Spleen (tissue), 7 donors: ENCODE measurements around the gene MATN3.

Source experiments
- CTCF ChIP-seq, 11 experiments: fragments of 200-600 bp in 7 of 11; fragments of 450-650 bp in 4 of 11; sonication (generic) in 4 of 11; IDR thresholded peaks in 8 of 11; conservative IDR thresholded peaks in 3 of 11; 1 replicate in 7 of 11; 2 replicates in 4 of 11; pipeline versions ENCODE4 v1.4.0 to v1.8.0; 2016 to 2021; ENCODE audit warnings: antibody characterized with exemption in 11 of 11, inconsistent platforms in 4 of 11, mild to moderate bottlenecking in 1 of 11
- POLR2A ChIP-seq, 3 donors: fragments of 450-650 bp; IDR thresholded peaks; one replicate each; pipeline ENCODE4 v1.5.1; 2017; ENCODE audit warnings: antibody characterized with exemption in 3 of 3, mild to moderate bottlenecking in 1 of 3
- POLR2AphosphoS5 ChIP-seq, 3 donors: sonication (generic); formaldehyde crosslinking; IDR thresholded peaks; one replicate each; pipeline ENCODE4 v1.5.1; 2017; ENCODE audit warnings: antibody characterized with exemption in 3 of 3
- donor health status: DM: no; HTN: no; CAD: no; lungs with moderate emphysema.
- donor health status: DM: no; HTN: no; CAD: no.
- donor health status: DM: no; HTN: no; CAD: no.

- TF ChIP-seq POLR2AphosphoS5 (IDR thresholded peaks at IDR 0.05) (peak in 1 of 3 donors; percentile 82), CTCF (IDR thresholded peaks at IDR 0.05 in 8 of 11, conservative IDR thresholded peaks at IDR 0.05 in 3 of 11) (no peak), POLR2A (IDR thresholded peaks at IDR 0.05) (peak in 1 of 3 donors; percentile 42)
Observed at GRCh38 chr2:20050104-20050645, 37.7 kb upstream of the MATN3 start.
